Breast epithelium (tissue), 3 donors: ENCODE measurements around the gene ERMARD.

Source experiments
- CTCF ChIP-seq, 3 donors: fragments of 450-650 bp; IDR thresholded peaks; one replicate each; pipeline ENCODE4 v1.5.1; 2016 to 2017; ENCODE audit warnings: antibody characterized with exemption in 3 of 3, mild to moderate bottlenecking in 3 of 3, moderate library complexity in 3 of 3
- POLR2A ChIP-seq: fragments of 450-650 bp; IDR thresholded peaks from one replicate; pipeline ENCODE4 v1.6.1; 2016; ENCODE audit warnings: antibody characterized with exemption, mild to moderate bottlenecking, moderate library complexity
- POLR2AphosphoS5 ChIP-seq, 3 donors: sonication (generic); formaldehyde crosslinking; IDR thresholded peaks; one replicate each; pipeline ENCODE4 v1.6.1; 2017; ENCODE audit warnings: antibody characterized with exemption in 3 of 3

GRCh38 chr6:169778646-169779045, 27.2 kb downstream of the ERMARD start:
- TF ChIP-seq POLR2AphosphoS5 (IDR thresholded peaks at IDR 0.05), result no peak
- TF ChIP-seq CTCF (IDR thresholded peaks at IDR 0.05), result no peak
- TF ChIP-seq POLR2A, result no peak
